A673 (cell line): Measurements from ENCODE around the gene GPC6.

Source experiments
- EZH2 ChIP-seq: fragments of 200-600 bp; sonication (generic); IDR thresholded peaks from 2 replicates; pipeline ENCODE4 v1.6.1; 2017; ENCODE audit warnings: borderline replicate concordance, low read depth, mild to moderate bottlenecking, mixed read lengths, antibody characterized with exemption, low read length; ENCODE audit not compliant: poor library complexity, severe bottlenecking
- TF ChIP-seq, protein P1 (sequence below): fragments of 300-800, 200-600 bp; sonication (generic); conservative IDR thresholded peaks from 2 replicates; pipeline ENCODE4 v1.5.1; 2017; ENCODE audit warnings: low read depth, mild to moderate bottlenecking, antibody characterized with exemption, low read length, moderate library complexity, mixed read lengths

DNA sequence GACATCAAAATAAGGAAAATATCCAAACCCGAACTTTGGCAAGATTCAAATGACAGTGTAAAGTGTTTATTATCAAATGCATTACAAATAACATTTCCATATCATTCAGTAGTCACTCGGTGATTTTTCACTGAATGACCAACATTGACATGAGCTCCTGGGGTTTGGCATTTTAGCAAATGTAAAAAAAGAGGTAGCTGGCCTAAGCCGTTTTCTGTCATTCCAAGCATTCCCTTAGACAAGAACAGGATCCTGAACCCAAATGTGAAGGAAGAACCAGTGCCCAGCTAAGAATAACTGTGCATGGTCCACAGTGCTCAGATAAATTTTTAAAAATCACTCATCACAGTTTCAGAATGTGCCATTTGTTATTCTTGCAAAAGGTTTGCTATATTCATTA, 327.9 kb downstream of the GPC6 start:
- TF ChIP-seq, protein P1, sequence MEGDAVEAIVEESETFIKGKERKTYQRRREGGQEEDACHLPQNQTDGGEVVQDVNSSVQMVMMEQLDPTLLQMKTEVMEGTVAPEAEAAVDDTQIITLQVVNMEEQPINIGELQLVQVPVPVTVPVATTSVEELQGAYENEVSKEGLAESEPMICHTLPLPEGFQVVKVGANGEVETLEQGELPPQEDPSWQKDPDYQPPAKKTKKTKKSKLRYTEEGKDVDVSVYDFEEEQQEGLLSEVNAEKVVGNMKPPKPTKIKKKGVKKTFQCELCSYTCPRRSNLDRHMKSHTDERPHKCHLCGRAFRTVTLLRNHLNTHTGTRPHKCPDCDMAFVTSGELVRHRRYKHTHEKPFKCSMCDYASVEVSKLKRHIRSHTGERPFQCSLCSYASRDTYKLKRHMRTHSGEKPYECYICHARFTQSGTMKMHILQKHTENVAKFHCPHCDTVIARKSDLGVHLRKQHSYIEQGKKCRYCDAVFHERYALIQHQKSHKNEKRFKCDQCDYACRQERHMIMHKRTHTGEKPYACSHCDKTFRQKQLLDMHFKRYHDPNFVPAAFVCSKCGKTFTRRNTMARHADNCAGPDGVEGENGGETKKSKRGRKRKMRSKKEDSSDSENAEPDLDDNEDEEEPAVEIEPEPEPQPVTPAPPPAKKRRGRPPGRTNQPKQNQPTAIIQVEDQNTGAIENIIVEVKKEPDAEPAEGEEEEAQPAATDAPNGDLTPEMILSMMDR, result no peak
- TF ChIP-seq EZH2, result no peak
